Measurements from ENCODE around the gene SHB.

Gene SHB

GRCh38 chr9:37953775-37954437 lies 115.1 kb downstream of the SHB start:
- no peaks in the 10 kb centered on the region for H3K9me3 ChIP-seq (ENCODE audit: control insufficient read depth in 1 of 2, low read length in 2 of 2)
- H3K4me3 ChIP-seq (ENCODE audit: low read depth in 1 of 2, low read length in 2 of 2) = no peak overlapping the region
- no peaks in the 10 kb centered on the region for H3K27me3 ChIP-seq (ENCODE audit: control insufficient read depth in 1 of 2, insufficient read depth in 2 of 2, low read length in 2 of 2)
- no peak overlapping the region for H3K9ac ChIP-seq (ENCODE audit: low read depth in 1 of 2, low read length in 2 of 2)
- peaks cover 0 to 51% of the 10 kb centered on the region in 2 donors for H3K36me3 ChIP-seq (ENCODE audit: control insufficient read depth in 1 of 2, insufficient read depth in 2 of 2, low read length in 2 of 2)
- H3K4me1 ChIP-seq (ENCODE audit: control insufficient read depth in 1 of 2, insufficient read depth in 2 of 2, low read length in 2 of 2) = no peaks in the 10 kb centered on the region
- H3K27ac ChIP-seq (ENCODE audit: low read depth, low read length) = no peak overlapping the region

GRCh38 chr9:37953206-37953774 lies 115.7 kb downstream of the SHB start:
- no peak overlapping the region for H3K9ac ChIP-seq (ENCODE audit: low read depth in 1 of 2, low read length in 2 of 2)
- no peaks in the 10 kb centered on the region for H3K4me1 ChIP-seq (ENCODE audit: control insufficient read depth in 1 of 2, insufficient read depth in 2 of 2, low read length in 2 of 2)
- no peak overlapping the region for H3K4me3 ChIP-seq (ENCODE audit: low read depth in 1 of 2, low read length in 2 of 2)
- no peaks in the 10 kb centered on the region for H3K9me3 ChIP-seq (ENCODE audit: control insufficient read depth in 1 of 2, low read length in 2 of 2)
- H3K27ac ChIP-seq (ENCODE audit: low read depth, low read length) = no peak overlapping the region
- peaks cover 0 to 57% of the 10 kb centered on the region in 2 donors for H3K36me3 ChIP-seq (ENCODE audit: control insufficient read depth in 1 of 2, insufficient read depth in 2 of 2, low read length in 2 of 2)
- no peaks in the 10 kb centered on the region for H3K27me3 ChIP-seq (ENCODE audit: control insufficient read depth in 1 of 2, insufficient read depth in 2 of 2, low read length in 2 of 2)

- no peak overlapping the region for H3K4me3 ChIP-seq (ENCODE audit: low read depth in 1 of 2, low read length in 2 of 2)
- no peak overlapping the region for H3K9ac ChIP-seq (ENCODE audit: low read depth in 1 of 2, low read length in 2 of 2)
- no peak overlapping the region for H3K27ac ChIP-seq (ENCODE audit: low read depth, low read length)
- no peaks in the 10 kb centered on the region for H3K27me3 ChIP-seq (ENCODE audit: control insufficient read depth in 1 of 2, insufficient read depth in 2 of 2, low read length in 2 of 2)
- H3K9me3 ChIP-seq (ENCODE audit: control insufficient read depth in 1 of 2, low read length in 2 of 2) = no peaks in the 10 kb centered on the region
- no peaks in the 10 kb centered on the region for H3K4me1 ChIP-seq (ENCODE audit: control insufficient read depth in 1 of 2, insufficient read depth in 2 of 2, low read length in 2 of 2)
- peaks cover 5 to 62% of the 10 kb centered on the region in 2 donors for H3K36me3 ChIP-seq (ENCODE audit: control insufficient read depth in 1 of 2, insufficient read depth in 2 of 2, low read length in 2 of 2)
Observed at GRCh38 chr9:37952731-37953130, 116.3 kb downstream of the SHB start.

GRCh38 chr9:37951671-37952449 lies 117.2 kb downstream of the SHB start:
- Histone ChIP-seq H3K9ac (ENCODE audit: low read depth in 1 of 2, low read length in 2 of 2) (no peak overlapping the region), H3K27ac (ENCODE audit: low read depth, low read length) (no peak overlapping the region), H3K36me3 (ENCODE audit: control insufficient read depth in 1 of 2, insufficient read depth in 2 of 2, low read length in 2 of 2) (peaks cover 11 to 71% of the 10 kb centered on the region in 2 donors), H3K27me3 (ENCODE audit: control insufficient read depth in 1 of 2, insufficient read depth in 2 of 2, low read length in 2 of 2) (no peaks in the 10 kb centered on the region), H3K4me1 (ENCODE audit: control insufficient read depth in 1 of 2, insufficient read depth in 2 of 2, low read length in 2 of 2) (no peaks in the 10 kb centered on the region), H3K9me3 (ENCODE audit: control insufficient read depth in 1 of 2, low read length in 2 of 2) (no peaks in the 10 kb centered on the region), H3K4me3 (ENCODE audit: low read depth in 1 of 2, low read length in 2 of 2) (no peak overlapping the region)

DNA sequence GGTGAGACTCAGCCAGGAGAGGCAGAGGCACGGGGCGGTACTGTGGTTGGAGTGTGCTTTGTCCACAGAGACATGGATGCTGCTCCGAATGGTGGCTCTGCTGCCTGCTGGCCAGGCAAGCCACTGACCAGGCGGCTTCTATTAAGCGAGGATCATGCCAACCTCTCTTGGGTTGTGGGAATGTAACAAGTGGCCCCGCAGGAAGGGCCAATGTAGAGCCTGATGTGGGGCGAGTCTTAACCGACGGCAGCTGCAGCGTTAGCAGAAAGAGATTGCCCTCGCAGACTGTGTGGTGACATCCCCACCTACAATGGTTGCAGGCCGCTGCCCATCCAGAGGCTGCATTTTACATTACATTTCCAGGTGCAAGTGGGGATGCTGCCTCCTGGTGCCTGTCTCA lies 118.5 kb downstream of the SHB start:
- no peaks in the 10 kb centered on the region for H3K4me1 ChIP-seq (ENCODE audit: control insufficient read depth in 1 of 2, insufficient read depth in 2 of 2, low read length in 2 of 2)
- no peak overlapping the region for H3K4me3 ChIP-seq (ENCODE audit: low read depth in 1 of 2, low read length in 2 of 2)
- no peaks in the 10 kb centered on the region for H3K27me3 ChIP-seq (ENCODE audit: control insufficient read depth in 1 of 2, insufficient read depth in 2 of 2, low read length in 2 of 2)
- H3K9me3 ChIP-seq (ENCODE audit: control insufficient read depth in 1 of 2, low read length in 2 of 2) = no peaks in the 10 kb centered on the region
- peaks cover 17 to 78% of the 10 kb centered on the region in 2 donors for H3K36me3 ChIP-seq (ENCODE audit: control insufficient read depth in 1 of 2, insufficient read depth in 2 of 2, low read length in 2 of 2)
- H3K27ac ChIP-seq (ENCODE audit: low read depth, low read length) = no peak overlapping the region
- no peak overlapping the region for H3K9ac ChIP-seq (ENCODE audit: low read depth in 1 of 2, low read length in 2 of 2)

DNA sequence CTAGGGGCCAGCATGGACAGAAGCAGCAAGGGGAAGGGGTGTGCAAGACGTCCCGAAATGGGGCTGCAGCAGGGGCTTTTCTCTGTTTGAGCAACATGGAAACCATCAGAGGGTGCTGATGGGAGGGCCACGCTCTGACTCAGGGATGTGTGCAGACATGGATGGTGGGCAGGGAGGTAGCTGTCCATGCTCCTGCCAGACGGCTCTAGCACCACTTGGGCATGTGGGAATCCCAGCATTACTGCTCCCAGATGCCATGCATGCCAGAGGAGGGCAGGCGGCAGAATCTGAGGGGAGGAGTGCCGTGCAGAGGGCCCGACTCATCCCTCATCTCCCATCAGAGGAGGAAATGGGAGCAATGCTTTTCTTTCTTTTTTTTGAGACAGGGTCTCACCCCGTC lies 119.5 kb downstream of the SHB start:
- Histone ChIP-seq H3K4me1 (ENCODE audit: control insufficient read depth in 1 of 2, insufficient read depth in 2 of 2, low read length in 2 of 2) (no peaks in the 10 kb centered on the region), H3K27me3 (ENCODE audit: control insufficient read depth in 1 of 2, insufficient read depth in 2 of 2, low read length in 2 of 2) (no peaks in the 10 kb centered on the region), H3K9me3 (ENCODE audit: control insufficient read depth in 1 of 2, low read length in 2 of 2) (no peaks in the 10 kb centered on the region), H3K36me3 (ENCODE audit: control insufficient read depth in 1 of 2, insufficient read depth in 2 of 2, low read length in 2 of 2) (peaks cover 17 to 81% of the 10 kb centered on the region in 2 donors), H3K27ac (ENCODE audit: low read depth, low read length) (no peak overlapping the region), H3K4me3 (ENCODE audit: low read depth in 1 of 2, low read length in 2 of 2) (no peak overlapping the region), H3K9ac (ENCODE audit: low read depth in 1 of 2, low read length in 2 of 2) (no peak overlapping the region)

DNA sequence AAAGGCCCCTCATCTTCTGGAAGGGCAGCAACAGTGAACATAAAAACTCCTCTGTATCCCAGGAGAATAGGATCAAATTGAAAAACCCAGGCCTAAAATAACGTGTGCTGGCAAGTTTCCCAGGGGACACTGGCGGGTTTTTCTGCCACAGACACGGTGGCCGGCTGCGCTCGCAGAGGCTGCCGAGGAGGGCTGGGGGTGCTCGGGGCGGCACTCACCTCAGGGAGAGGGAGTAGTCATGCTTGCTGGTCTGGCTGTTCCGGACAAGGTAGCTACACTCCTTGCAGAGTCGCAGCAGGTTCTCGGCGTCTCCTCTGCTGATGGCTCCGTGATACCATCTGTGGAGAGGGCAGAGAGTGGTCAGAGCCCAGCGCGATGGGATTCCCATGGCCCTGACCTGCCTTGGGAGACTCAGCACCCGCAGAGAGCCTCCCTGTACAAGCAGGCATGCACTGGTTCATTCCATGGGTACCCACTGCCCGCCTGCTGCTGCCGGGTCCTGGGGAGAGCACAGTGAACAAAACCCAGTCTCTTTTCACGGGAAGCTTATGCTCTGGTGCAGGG lies 120.5 kb downstream of the SHB start:
- no peak overlapping the region for H3K9ac ChIP-seq (ENCODE audit: low read depth in 1 of 2, low read length in 2 of 2)
- peaks cover 17 to 77% of the 10 kb centered on the region in 2 donors for H3K36me3 ChIP-seq (ENCODE audit: control insufficient read depth in 1 of 2, insufficient read depth in 2 of 2, low read length in 2 of 2)
- H3K27ac ChIP-seq (ENCODE audit: low read depth, low read length) = no peak overlapping the region

GRCh38 chr9:37947977-37948376 lies 121.0 kb downstream of the SHB start:
- Histone ChIP-seq H3K36me3 (ENCODE audit: control insufficient read depth in 1 of 2, insufficient read depth in 2 of 2, low read length in 2 of 2) (peaks cover 17 to 72% of the 10 kb centered on the region in 2 donors), H3K4me1 (ENCODE audit: control insufficient read depth in 1 of 2, insufficient read depth in 2 of 2, low read length in 2 of 2) (no peaks in the 10 kb centered on the region), H3K4me3 (ENCODE audit: low read depth in 1 of 2, low read length in 2 of 2) (no peak overlapping the region), H3K27ac (ENCODE audit: low read depth, low read length) (no peak overlapping the region), H3K9ac (ENCODE audit: low read depth in 1 of 2, low read length in 2 of 2) (no peak overlapping the region), H3K27me3 (ENCODE audit: control insufficient read depth in 1 of 2, insufficient read depth in 2 of 2, low read length in 2 of 2) (no peaks in the 10 kb centered on the region), H3K9me3 (ENCODE audit: control insufficient read depth in 1 of 2, low read length in 2 of 2) (no peaks in the 10 kb centered on the region)

More for the DNA sequence above, 120.5 kb downstream of the SHB start:
- Histone ChIP-seq H3K27me3 (ENCODE audit: control insufficient read depth in 1 of 2, insufficient read depth in 2 of 2, low read length in 2 of 2) (no peaks in the 10 kb centered on the region), H3K4me1 (ENCODE audit: control insufficient read depth in 1 of 2, insufficient read depth in 2 of 2, low read length in 2 of 2) (no peaks in the 10 kb centered on the region), H3K9me3 (ENCODE audit: control insufficient read depth in 1 of 2, low read length in 2 of 2) (no peaks in the 10 kb centered on the region), H3K4me3 (ENCODE audit: low read depth in 1 of 2, low read length in 2 of 2) (no peak overlapping the region)

GRCh38 chr9:37947471-37947870 lies 121.6 kb downstream of the SHB start:
- no peak overlapping the region for H3K27ac ChIP-seq (ENCODE audit: low read depth, low read length)
- H3K4me3 ChIP-seq (ENCODE audit: low read depth in 1 of 2, low read length in 2 of 2) = no peak overlapping the region
- no peaks in the 10 kb centered on the region for H3K9me3 ChIP-seq (ENCODE audit: control insufficient read depth in 1 of 2, low read length in 2 of 2)
- peaks cover 17 to 72% of the 10 kb centered on the region in 2 donors for H3K36me3 ChIP-seq (ENCODE audit: control insufficient read depth in 1 of 2, insufficient read depth in 2 of 2, low read length in 2 of 2)
- no peak overlapping the region for H3K9ac ChIP-seq (ENCODE audit: low read depth in 1 of 2, low read length in 2 of 2)
- no peaks in the 10 kb centered on the region for H3K27me3 ChIP-seq (ENCODE audit: control insufficient read depth in 1 of 2, insufficient read depth in 2 of 2, low read length in 2 of 2)
- no peaks in the 10 kb centered on the region for H3K4me1 ChIP-seq (ENCODE audit: control insufficient read depth in 1 of 2, insufficient read depth in 2 of 2, low read length in 2 of 2)

DNA sequence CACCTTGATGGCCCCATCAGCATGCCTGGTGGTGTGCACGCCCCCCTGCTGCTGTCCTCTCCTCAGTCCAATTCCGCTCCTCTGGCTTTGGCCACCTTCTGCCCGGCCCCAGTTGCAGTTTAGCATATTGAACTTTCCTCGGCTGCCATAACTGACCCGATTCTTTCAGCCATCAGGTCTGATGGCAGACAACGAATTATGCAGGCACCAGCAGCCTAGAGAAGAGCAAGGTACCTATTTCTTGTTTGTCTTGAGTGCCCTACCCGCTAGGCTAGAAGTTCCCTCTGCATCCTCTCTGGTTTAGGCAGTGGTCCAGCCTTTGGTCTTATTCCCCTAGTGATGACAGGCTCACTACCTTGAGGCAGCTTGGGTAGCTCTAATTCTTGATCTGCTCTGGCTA lies 122.1 kb downstream of the SHB start:
- H3K36me3 ChIP-seq (ENCODE audit: control insufficient read depth in 1 of 2, insufficient read depth in 2 of 2, low read length in 2 of 2) = peaks cover 17 to 75% of the 10 kb centered on the region in 2 donors
- H3K27me3 ChIP-seq (ENCODE audit: control insufficient read depth in 1 of 2, insufficient read depth in 2 of 2, low read length in 2 of 2) = no peaks in the 10 kb centered on the region
- no peak overlapping the region for H3K4me3 ChIP-seq (ENCODE audit: low read depth in 1 of 2, low read length in 2 of 2)
- H3K9ac ChIP-seq (ENCODE audit: low read depth in 1 of 2, low read length in 2 of 2) = no peak overlapping the region
- H3K4me1 ChIP-seq (ENCODE audit: control insufficient read depth in 1 of 2, insufficient read depth in 2 of 2, low read length in 2 of 2) = no peaks in the 10 kb centered on the region
- no peaks in the 10 kb centered on the region for H3K9me3 ChIP-seq (ENCODE audit: control insufficient read depth in 1 of 2, low read length in 2 of 2)
- no peak overlapping the region for H3K27ac ChIP-seq (ENCODE audit: low read depth, low read length)
